WTC11 (cell line): ENCODE results near the gene TST.

ENCODE experiments used
- AFF4 ChIP-seq: sonication (generic); formaldehyde crosslinking; IDR thresholded peaks from 2 replicates; pipeline ENCODE4 v1.8.1; 2023; ENCODE audit warnings: mild to moderate bottlenecking, missing genetic modification reagents, borderline replicate concordance
- ATF3 ChIP-seq: sonication (generic); formaldehyde crosslinking; conservative IDR thresholded peaks from 2 replicates; pipeline ENCODE4 v1.8.1; 2022; ENCODE audit warnings: mild to moderate bottlenecking, missing genetic modification reagents
- ATF6 ChIP-seq: sonication (generic); formaldehyde crosslinking; IDR thresholded peaks from 2 replicates; pipeline ENCODE4 v1.8.1; 2023; ENCODE audit warnings: mild to moderate bottlenecking, missing genetic modification reagents
- CTCF ChIP-seq: fragments of 200-600 bp; IDR thresholded peaks from 2 replicates; pipeline ENCODE4 v1.8.0; 2022; ENCODE audit warnings: antibody characterized with exemption
- FOXJ3 ChIP-seq: sonication (generic); formaldehyde crosslinking; IDR thresholded peaks from 2 replicates; pipeline ENCODE4 v1.9.0; 2021; ENCODE audit warnings: missing genetic modification reagents, mild to moderate bottlenecking, borderline replicate concordance
- FOXP4 ChIP-seq: sonication (generic); formaldehyde crosslinking; IDR thresholded peaks from 2 replicates; pipeline ENCODE4 v1.8.0; 2022; ENCODE audit warnings: mild to moderate bottlenecking, missing genetic modification reagents
- HMGXB4 ChIP-seq: sonication (generic); formaldehyde crosslinking; IDR thresholded peaks from 2 replicates; pipeline ENCODE4 v1.8.1; 2023; ENCODE audit warnings: mild to moderate bottlenecking, moderate library complexity, missing genetic modification reagents
- JAZF1 ChIP-seq: fragments of 250-450 bp; sonication (Bioruptor Pico); IDR thresholded peaks from 2 replicates; pipeline ENCODE4 v1.9.0; 2021; ENCODE audit warnings: moderate library complexity, mild to moderate bottlenecking, inconsistent platforms
- JUN ChIP-seq: sonication (generic); formaldehyde crosslinking; IDR thresholded peaks from 2 replicates; pipeline ENCODE4 v1.8.0; 2023; ENCODE audit warnings: mild to moderate bottlenecking, missing genetic modification reagents
- SMAD3 ChIP-seq: sonication (generic); formaldehyde crosslinking; IDR thresholded peaks from 2 replicates; pipeline ENCODE4 v1.8.0; 2022; ENCODE audit warnings: missing genetic modification reagents, mild to moderate bottlenecking, borderline replicate concordance
- USF1 ChIP-seq: sonication (generic); formaldehyde crosslinking; IDR thresholded peaks from 2 replicates; pipeline ENCODE4 v1.8.0; 2022; ENCODE audit warnings: mild to moderate bottlenecking, missing genetic modification reagents
- USF2 ChIP-seq: sonication (generic); formaldehyde crosslinking; IDR thresholded peaks from 2 replicates; pipeline ENCODE4 v1.8.1; 2023; ENCODE audit warnings: mild to moderate bottlenecking, missing genetic modification reagents, moderate library complexity
- ZBTB21 ChIP-seq: sonication (generic); formaldehyde crosslinking; IDR thresholded peaks from 2 replicates; pipeline ENCODE4 v1.8.1; 2023; ENCODE audit warnings: mild to moderate bottlenecking, missing genetic modification reagents, borderline replicate concordance
- ZNF232 ChIP-seq: sonication (generic); formaldehyde crosslinking; IDR thresholded peaks from 2 replicates; pipeline ENCODE4 v1.8.0; 2022; ENCODE audit warnings: mild to moderate bottlenecking, missing genetic modification reagents

- TF ChIP-seq CTCF (no peak), ATF3 (CRISPR knock-in tag) (no peak), USF1 (no peak), ZNF232 (CRISPR knock-in tag) (no peak), JAZF1 (CRISPR knock-in tag) (no peak), FOXP4 (CRISPR knock-in tag) (no peak), JUN (CRISPR knock-in tag) (no peak), AFF4 (CRISPR knock-in tag) (no peak), FOXJ3 (CRISPR knock-in tag) (no peak), ZBTB21 (no peak), HMGXB4 (no peak), SMAD3 (CRISPR knock-in tag) (no peak), ATF6 (CRISPR knock-in tag) (no peak), USF2 (CRISPR knock-in tag) (no peak)
These were observed 5.3 kb upstream of the TST start for GRCh38 chr22:37024339-37025157.
